Measurements from ENCODE around the gene GCM1. TPM values are rescaled to one million over a fixed set of nuclear protein-coding genes. Genes with fewer than 3 reads are reported as not detected.

The GCM1 gene
- total and polyA plus RNA-seq, 9 of the 15 experiments (the other 6 are each of a cell fraction or from before 2014, with no cell fraction given) = not detected

GRCh38 chr6:53128842-53129241, 19.8 kb downstream of the GCM1 start (continued):
- TF ChIP-seq, protein P1, sequence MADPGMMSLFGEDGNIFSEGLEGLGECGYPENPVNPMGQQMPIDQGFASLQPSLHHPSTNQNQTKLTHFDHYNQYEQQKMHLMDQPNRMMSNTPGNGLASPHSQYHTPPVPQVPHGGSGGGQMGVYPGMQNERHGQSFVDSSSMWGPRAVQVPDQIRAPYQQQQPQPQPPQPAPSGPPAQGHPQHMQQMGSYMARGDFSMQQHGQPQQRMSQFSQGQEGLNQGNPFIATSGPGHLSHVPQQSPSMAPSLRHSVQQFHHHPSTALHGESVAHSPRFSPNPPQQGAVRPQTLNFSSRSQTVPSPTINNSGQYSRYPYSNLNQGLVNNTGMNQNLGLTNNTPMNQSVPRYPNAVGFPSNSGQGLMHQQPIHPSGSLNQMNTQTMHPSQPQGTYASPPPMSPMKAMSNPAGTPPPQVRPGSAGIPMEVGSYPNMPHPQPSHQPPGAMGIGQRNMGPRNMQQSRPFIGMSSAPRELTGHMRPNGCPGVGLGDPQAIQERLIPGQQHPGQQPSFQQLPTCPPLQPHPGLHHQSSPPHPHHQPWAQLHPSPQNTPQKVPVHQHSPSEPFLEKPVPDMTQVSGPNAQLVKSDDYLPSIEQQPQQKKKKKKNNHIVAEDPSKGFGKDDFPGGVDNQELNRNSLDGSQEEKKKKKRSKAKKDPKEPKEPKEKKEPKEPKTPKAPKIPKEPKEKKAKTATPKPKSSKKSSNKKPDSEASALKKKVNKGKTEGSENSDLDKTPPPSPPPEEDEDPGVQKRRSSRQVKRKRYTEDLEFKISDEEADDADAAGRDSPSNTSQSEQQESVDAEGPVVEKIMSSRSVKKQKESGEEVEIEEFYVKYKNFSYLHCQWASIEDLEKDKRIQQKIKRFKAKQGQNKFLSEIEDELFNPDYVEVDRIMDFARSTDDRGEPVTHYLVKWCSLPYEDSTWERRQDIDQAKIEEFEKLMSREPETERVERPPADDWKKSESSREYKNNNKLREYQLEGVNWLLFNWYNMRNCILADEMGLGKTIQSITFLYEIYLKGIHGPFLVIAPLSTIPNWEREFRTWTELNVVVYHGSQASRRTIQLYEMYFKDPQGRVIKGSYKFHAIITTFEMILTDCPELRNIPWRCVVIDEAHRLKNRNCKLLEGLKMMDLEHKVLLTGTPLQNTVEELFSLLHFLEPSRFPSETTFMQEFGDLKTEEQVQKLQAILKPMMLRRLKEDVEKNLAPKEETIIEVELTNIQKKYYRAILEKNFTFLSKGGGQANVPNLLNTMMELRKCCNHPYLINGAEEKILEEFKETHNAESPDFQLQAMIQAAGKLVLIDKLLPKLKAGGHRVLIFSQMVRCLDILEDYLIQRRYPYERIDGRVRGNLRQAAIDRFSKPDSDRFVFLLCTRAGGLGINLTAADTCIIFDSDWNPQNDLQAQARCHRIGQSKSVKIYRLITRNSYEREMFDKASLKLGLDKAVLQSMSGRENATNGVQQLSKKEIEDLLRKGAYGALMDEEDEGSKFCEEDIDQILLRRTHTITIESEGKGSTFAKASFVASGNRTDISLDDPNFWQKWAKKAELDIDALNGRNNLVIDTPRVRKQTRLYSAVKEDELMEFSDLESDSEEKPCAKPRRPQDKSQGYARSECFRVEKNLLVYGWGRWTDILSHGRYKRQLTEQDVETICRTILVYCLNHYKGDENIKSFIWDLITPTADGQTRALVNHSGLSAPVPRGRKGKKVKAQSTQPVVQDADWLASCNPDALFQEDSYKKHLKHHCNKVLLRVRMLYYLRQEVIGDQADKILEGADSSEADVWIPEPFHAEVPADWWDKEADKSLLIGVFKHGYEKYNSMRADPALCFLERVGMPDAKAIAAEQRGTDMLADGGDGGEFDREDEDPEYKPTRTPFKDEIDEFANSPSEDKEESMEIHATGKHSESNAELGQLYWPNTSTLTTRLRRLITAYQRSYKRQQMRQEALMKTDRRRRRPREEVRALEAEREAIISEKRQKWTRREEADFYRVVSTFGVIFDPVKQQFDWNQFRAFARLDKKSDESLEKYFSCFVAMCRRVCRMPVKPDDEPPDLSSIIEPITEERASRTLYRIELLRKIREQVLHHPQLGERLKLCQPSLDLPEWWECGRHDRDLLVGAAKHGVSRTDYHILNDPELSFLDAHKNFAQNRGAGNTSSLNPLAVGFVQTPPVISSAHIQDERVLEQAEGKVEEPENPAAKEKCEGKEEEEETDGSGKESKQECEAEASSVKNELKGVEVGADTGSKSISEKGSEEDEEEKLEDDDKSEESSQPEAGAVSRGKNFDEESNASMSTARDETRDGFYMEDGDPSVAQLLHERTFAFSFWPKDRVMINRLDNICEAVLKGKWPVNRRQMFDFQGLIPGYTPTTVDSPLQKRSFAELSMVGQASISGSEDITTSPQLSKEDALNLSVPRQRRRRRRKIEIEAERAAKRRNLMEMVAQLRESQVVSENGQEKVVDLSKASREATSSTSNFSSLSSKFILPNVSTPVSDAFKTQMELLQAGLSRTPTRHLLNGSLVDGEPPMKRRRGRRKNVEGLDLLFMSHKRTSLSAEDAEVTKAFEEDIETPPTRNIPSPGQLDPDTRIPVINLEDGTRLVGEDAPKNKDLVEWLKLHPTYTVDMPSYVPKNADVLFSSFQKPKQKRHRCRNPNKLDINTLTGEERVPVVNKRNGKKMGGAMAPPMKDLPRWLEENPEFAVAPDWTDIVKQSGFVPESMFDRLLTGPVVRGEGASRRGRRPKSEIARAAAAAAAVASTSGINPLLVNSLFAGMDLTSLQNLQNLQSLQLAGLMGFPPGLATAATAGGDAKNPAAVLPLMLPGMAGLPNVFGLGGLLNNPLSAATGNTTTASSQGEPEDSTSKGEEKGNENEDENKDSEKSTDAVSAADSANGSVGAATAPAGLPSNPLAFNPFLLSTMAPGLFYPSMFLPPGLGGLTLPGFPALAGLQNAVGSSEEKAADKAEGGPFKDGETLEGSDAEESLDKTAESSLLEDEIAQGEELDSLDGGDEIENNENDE (IDR thresholded peaks at IDR 0.05; ENCODE audit: low read depth, low read length) = no peak
- no peak for TF ChIP-seq TCF7 (IDR thresholded peaks at IDR 0.05; ENCODE audit: borderline replicate concordance)
- TF ChIP-seq ZNF253 (CRISPR knock-in tag; conservative IDR thresholded peaks at IDR 0.05) = no peak
